OCI-LY3 (cell line): ENCODE measurements around the gene TMEM187.

ENCODE experiments used
- H2AFZ ChIP-seq: fragments of 200-600, 300-600 bp; shearing (Covaris generic); 2 replicates; pipeline ENCODE4 v1.6.0; 2014; ENCODE audit warnings: antibody characterized with exemption, low read depth, low read length
- H3K27ac ChIP-seq: fragments of 200-600, 300-600 bp; sonication (generic); 2 replicates; pipeline ENCODE4 v1.5.1; 2014; ENCODE audit warnings: mild to moderate bottlenecking, low read length, moderate library complexity, mixed read lengths
- H3K27me3 ChIP-seq: fragments of 200-600, 300-600 bp; sonication (generic); 2 replicates; pipeline ENCODE4 v1.6.1; 2014; ENCODE audit warnings: low read depth, low read length, mixed read lengths
- H3K36me3 ChIP-seq: fragments of 200-600, 300-600 bp; sonication (generic); replicated peaks from 2 replicates; pipeline ENCODE3; 2014; ENCODE audit warnings: low read depth, low read length, mixed read lengths
- H3K4me1 ChIP-seq: fragments of 300-600, 200-600 bp; sonication (generic); 2 replicates; pipeline ENCODE4 v1.6.1; 2014; ENCODE audit warnings: low read length, mixed read lengths
- H3K4me2 ChIP-seq: fragments of 200-600, 300-600 bp; sonication (generic); 2 replicates; pipeline ENCODE4 v1.6.1; 2014; ENCODE audit warnings: low read length, mixed read lengths
- H3K4me3 ChIP-seq: fragments of 300-600, 200-600 bp; sonication (generic); 2 replicates; pipeline ENCODE4 v1.5.1; 2014; ENCODE audit warnings: antibody characterized with exemption, mild to moderate bottlenecking, low read length, moderate library complexity
- H3K79me2 ChIP-seq: fragments of 300-600, 200-600 bp; shearing (Covaris generic); 2 replicates; pipeline ENCODE4 v1.6.1; 2014; ENCODE audit warnings: mild to moderate bottlenecking, low read length, mixed read lengths
- H3K9ac ChIP-seq: fragments of 300-600, 200-600 bp; shearing (Covaris generic); 2 replicates; pipeline ENCODE4 v1.6.0; 2014; ENCODE audit warnings: mild to moderate bottlenecking, low read length, moderate library complexity
- H3K9me3 ChIP-seq: fragments of 200-600, 300-600 bp; shearing (Covaris generic); 2 replicates; pipeline ENCODE4 v1.6.1; 2014; ENCODE audit warnings: low read length, mixed read lengths; ENCODE audit not compliant: insufficient read depth
- H4K20me1 ChIP-seq: fragments of 200-600, 300-600 bp; sonication (generic); 2 replicates; pipeline ENCODE4 v1.6.1; 2016; ENCODE audit warnings: low read length, mixed read lengths; ENCODE audit not compliant: insufficient read depth
- EZH2phosphoT487 ChIP-seq: fragments of 200-600 bp; shearing (Covaris generic); IDR thresholded peaks from 2 replicates; pipeline ENCODE4 v1.6.1; 2018; ENCODE audit warnings: antibody characterized with exemption, mixed run types, low read depth
- TF ChIP-seq, protein P1 (sequence below): fragments of 200-600, 300-600 bp; sonication (generic); IDR thresholded peaks from 2 replicates; pipeline ENCODE4 v1.5.1; 2014; ENCODE audit warnings: antibody characterized with exemption, low read length, low read depth

TMEM187 gene

DNA sequence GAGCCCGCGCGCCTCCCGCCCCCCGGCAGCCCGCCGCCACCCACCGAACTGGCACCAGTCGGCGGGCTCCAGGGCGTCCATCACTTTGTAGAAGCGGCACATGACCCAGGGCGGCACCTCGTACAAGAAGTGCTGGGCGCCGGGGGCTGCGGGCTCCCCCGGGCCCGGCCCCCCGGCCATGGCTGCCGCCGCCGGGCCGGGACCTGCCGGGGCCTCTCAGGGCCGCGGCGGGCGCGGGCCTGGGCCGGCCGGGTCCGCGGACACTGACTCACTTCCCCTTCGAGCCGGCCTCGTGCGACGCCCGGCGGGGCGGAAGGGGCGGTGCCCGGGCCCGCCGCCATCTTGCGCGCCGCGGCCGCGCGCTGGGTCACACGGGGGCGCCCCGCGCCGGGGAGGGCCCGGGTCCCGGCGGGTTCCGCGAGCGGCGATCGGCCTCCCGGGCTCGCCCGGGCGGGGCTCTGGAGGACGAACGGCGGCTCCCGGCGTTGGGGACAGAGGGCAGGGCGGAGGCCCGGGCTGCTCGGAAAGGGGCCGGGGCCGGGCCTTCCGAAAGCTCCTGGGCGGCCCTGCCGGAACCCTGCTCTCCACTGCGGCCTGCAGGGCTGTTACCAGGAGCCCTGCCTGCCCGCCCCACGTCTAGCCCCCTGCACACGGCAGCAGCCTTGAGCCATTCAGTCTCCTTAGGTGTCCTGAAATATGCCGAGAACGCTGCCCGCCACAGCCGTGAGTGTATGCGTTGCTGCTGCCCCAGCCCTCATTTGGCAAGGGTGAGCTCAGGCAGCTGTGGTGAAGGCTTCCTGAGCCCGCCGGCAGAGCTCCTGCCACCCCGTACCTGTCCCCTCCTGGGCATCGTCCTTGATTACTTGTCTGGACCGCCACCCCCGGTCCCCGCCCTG, 47.3 kb downstream of the TMEM187 start, which contains the start of gene IRAK1:
TSS of gene IRAK1 (minus strand) at position 270 of the 896 bp plus-strand sequence. CDS start at position 180, 90 bp downstream.
- TF ChIP-seq, protein P1, sequence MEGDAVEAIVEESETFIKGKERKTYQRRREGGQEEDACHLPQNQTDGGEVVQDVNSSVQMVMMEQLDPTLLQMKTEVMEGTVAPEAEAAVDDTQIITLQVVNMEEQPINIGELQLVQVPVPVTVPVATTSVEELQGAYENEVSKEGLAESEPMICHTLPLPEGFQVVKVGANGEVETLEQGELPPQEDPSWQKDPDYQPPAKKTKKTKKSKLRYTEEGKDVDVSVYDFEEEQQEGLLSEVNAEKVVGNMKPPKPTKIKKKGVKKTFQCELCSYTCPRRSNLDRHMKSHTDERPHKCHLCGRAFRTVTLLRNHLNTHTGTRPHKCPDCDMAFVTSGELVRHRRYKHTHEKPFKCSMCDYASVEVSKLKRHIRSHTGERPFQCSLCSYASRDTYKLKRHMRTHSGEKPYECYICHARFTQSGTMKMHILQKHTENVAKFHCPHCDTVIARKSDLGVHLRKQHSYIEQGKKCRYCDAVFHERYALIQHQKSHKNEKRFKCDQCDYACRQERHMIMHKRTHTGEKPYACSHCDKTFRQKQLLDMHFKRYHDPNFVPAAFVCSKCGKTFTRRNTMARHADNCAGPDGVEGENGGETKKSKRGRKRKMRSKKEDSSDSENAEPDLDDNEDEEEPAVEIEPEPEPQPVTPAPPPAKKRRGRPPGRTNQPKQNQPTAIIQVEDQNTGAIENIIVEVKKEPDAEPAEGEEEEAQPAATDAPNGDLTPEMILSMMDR, result no peak
- TF ChIP-seq EZH2phosphoT487, result no peak
- Histone ChIP-seq H3K27ac (peak within 1 kb of the TSS; percentile 85), H3K79me2 (peaks cover 56% of the 10 kb centered on the region), H3K27me3 (no peaks in the 10 kb centered on the region), H3K36me3 (peaks cover 34% of the 10 kb centered on the region), H3K9me3 (no peaks in the 10 kb centered on the region), H2AFZ (no peak within 1 kb of the TSS), H3K9ac (peak within 1 kb of the TSS; percentile 100), H3K4me3 (peak within 1 kb of the TSS; percentile 100), H3K4me1 (peaks cover 19% of the 10 kb centered on the region), H3K4me2 (peak within 1 kb of the TSS; percentile 95), H4K20me1 (no peaks in the 10 kb centered on the region)

DNA sequence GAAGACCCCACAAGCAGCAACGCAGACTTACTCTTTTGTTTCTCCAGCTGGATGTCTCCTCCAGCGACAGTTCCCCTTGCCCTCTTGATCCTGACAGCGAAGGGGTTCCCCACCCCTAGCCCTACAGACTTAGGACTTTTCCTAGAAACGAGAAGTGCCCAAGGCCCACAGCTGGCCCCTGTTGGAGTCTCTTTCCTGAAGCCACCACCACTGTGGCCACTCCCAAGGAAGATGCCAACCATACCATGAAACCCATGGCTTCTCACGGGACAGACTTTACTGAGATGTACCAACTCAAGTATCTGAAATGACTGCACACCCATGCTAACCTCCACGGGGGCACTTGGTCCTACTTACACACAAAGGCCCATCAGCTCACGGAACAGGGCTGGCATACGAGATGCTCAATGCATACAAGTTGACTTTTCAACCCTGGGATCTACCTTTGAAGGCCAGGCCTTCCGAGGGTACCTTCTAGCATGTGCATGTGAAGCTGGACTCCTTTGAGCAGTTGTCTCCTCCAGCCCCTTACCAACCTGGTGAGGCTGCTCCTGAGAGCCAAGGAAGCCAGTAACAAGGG, 48.1 kb downstream of the TMEM187 start:
- peak overlapping the region; percentile 97 for H3K9ac ChIP-seq
- H3K9me3 ChIP-seq, result no peaks in the 10 kb centered on the region
- H3K4me2 ChIP-seq, result peak overlapping the region; percentile 95
- TF ChIP-seq, protein P1, result no peak
- no peak for TF ChIP-seq EZH2phosphoT487
- peak overlapping the region; percentile 93 for H3K4me3 ChIP-seq
- peaks cover 56% of the 10 kb centered on the region for H3K79me2 ChIP-seq
- peaks cover 29% of the 10 kb centered on the region for H3K36me3 ChIP-seq
- no peaks in the 10 kb centered on the region for H4K20me1 ChIP-seq
- peaks cover 19% of the 10 kb centered on the region for H3K4me1 ChIP-seq
- peak overlapping the region; percentile 85 for H3K27ac ChIP-seq
- no peak overlapping the region for H2AFZ ChIP-seq
- no peaks in the 10 kb centered on the region for H3K27me3 ChIP-seq

DNA sequence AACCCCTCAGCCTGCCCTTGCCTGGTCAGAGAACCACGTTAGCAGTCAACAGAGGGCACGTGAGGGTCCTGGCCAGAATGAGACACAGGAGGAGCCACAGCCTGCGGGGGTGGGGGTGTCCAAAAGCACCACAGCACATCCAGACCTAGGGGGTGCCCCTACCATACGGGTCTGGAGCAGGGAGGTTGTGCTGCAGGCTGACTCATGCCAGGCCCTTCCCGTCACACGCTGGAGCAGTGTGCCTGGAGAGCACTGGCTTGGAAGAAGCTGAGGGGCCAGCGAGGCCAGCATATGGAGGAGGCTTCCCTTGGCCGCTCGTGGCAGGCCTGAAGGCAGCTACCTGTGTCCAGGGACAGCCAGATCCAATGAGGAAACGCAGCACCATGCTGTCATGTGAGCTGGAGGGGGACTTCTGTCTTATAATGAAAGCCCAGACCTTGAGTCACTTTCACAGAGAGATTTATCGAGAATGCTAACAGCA, 48.6 kb downstream of the TMEM187 start:
- peak overlapping the region; percentile 97; the same call in 1 of the 2 replicates for H3K9ac ChIP-seq
- peaks cover 19% of the 10 kb centered on the region for H3K4me1 ChIP-seq
- TF ChIP-seq EZH2phosphoT487, result no peak
- TF ChIP-seq, protein P1, result no peak
- peak overlapping the region; percentile 85 for H3K27ac ChIP-seq
- no peaks in the 10 kb centered on the region for H3K9me3 ChIP-seq
- H3K79me2 ChIP-seq, result peaks cover 52% of the 10 kb centered on the region
- no peaks in the 10 kb centered on the region for H3K27me3 ChIP-seq
- no peaks in the 10 kb centered on the region for H4K20me1 ChIP-seq
- peaks cover 24% of the 10 kb centered on the region for H3K36me3 ChIP-seq
- peak overlapping the region; percentile 93 for H3K4me3 ChIP-seq
- peak overlapping the region; percentile 95 for H3K4me2 ChIP-seq
- H2AFZ ChIP-seq, result no peak overlapping the region

DNA sequence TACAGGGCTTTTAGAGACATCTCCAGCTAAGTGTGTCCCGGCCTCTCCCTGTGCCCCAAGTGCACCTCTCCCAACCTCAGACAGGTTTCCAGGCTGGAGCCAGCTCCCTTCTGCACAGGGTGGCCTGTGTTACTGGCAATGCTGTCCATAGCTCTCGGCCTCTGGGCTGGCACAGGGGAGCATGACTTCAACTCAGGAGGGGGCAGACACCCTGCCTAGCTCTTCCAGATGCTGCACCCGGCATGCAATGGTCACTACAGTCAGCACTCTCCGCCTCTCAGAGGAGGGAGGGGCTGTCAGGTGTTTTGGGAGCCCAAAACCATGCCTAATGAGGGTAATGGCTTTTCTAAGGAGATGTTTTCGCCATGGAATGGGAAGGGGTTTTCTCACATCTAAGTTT, 49.6 kb downstream of the TMEM187 start:
- Histone ChIP-seq H3K9ac (no peak overlapping the region), H2AFZ (no peak overlapping the region), H3K27me3 (no peaks in the 10 kb centered on the region), H3K4me2 (no peak overlapping the region), H3K4me3 (no peak overlapping the region), H3K36me3 (peaks cover 15% of the 10 kb centered on the region), H3K79me2 (peaks cover 42% of the 10 kb centered on the region), H3K9me3 (no peaks in the 10 kb centered on the region), H4K20me1 (no peaks in the 10 kb centered on the region), H3K27ac (no peak overlapping the region), H3K4me1 (peaks cover 19% of the 10 kb centered on the region)
- no peak for TF ChIP-seq EZH2phosphoT487
- TF ChIP-seq, protein P1, result no peak
